Psoas muscle (tissue), 8 donors: ENCODE data around the gene KIRREL3. TPM values are rescaled to one million over a fixed set of nuclear protein-coding genes. Genes with fewer than 3 reads are reported as not detected.

Source experiments
- ATAC-seq, 4 donors: fragments of 200-7000 bp; cut with Tn5 transposase; one replicate each; pipeline ENCODE4 v1.9.1; 2020; ENCODE audit warnings: moderate library complexity in 3 of 4, mild to moderate bottlenecking in 2 of 4
- DNase-seq, 2 donors: peaks; one replicate each; pipeline ENCODE4 v3.0.0-alpha.2; 2020
- H3K27ac ChIP-seq: fragments of 200-600 bp; one replicate; pipeline ENCODE4 v1.8.0; 2022
- H3K27me3 ChIP-seq, 3 donors: fragments of 200-600 bp in 1 of 3; one replicate each; pipeline versions ENCODE4 v1.6.1 to v1.8.0; 2013 to 2022; ENCODE audit warnings: low read length in 2 of 3, mild to moderate bottlenecking in 2 of 3, moderate library complexity in 1 of 3; ENCODE audit not compliant: insufficient read depth in 3 of 3
- H3K36me3 ChIP-seq, 2 donors: fragments of 200-600 bp in 1 of 2; one replicate each; pipeline versions ENCODE4 v1.6.1 to v1.8.0; 2013 to 2022; ENCODE audit warnings: low read depth in 1 of 2, mild to moderate bottlenecking in 1 of 2, moderate library complexity in 1 of 2; ENCODE audit not compliant: insufficient read depth in 1 of 2
- H3K4me1 ChIP-seq: fragments of 200-600 bp; one replicate; pipeline ENCODE4 v1.8.0; 2022
- H3K4me3 ChIP-seq: fragments of 200-600 bp; one replicate; pipeline ENCODE4 v1.8.0; 2022; ENCODE audit warnings: mild to moderate bottlenecking
- H3K9me3 ChIP-seq: fragments of 200-600 bp; one replicate; pipeline ENCODE4 v1.8.0; 2022
- WGBS, 3 donors: extraction: QIAGEN DNeasy Blood & Tissue Kit; methylation state at CpG; one replicate each; pipeline versions ENCODE4 v1.1.6 to v1.1.7; 2013; 5-methylcytosine and 5-hydroxymethylcytosine counted together
- intact Hi-C, 2 donors: fragments of 100-400 bp; cut with DNase I; formaldehyde crosslinking; loops; one replicate each; pipeline versions ENCODE4 v1.11.0 to v1.14.2; 2022
- polyA plus RNA-seq, 3 donors: library from polyadenylated mRNA; stranded (reverse); fragments of 200-250 nt; gene quantifications; one replicate each; pipeline ENCODE4 v1.2.3, GENCODE V29; 2013
- total RNA-seq, 4 donors: library from RNA; stranded (reverse); fragmentation: NEBNext Ultra II Directional in 2 of 4; extraction: Animal tissue kit (Norgen Biotek cat#: 25700) in 2 of 4; gene quantifications; one replicate each; pipeline versions ENCODE4 v1.2.1 to v1.2.4, GENCODE V29; 2021 to 2023
- TF ChIP-seq, protein P1 (sequence below): fragments of 200-600 bp; IDR thresholded peaks from one replicate; pipeline ENCODE4 v1.8.0; 2022; ENCODE audit warnings: antibody characterized with exemption
- donor health status: healthy with polysubstance abuse.
- donor health status: DM: no; HTN: no; CAD: no; lungs with moderate emphysema.
- donor health status: Bipolar disorder and iron deficiency.
- donor health status: healthy.
- donor health status: DM: yes; HTN: yes; CAD: no.
- donor health status: DM: no; HTN: no; CAD: no.
- donor health status: DM: no; HTN: no; CAD: no.
- donor health status: DM: yes; HTN: yes; CAD: no.

The KIRREL3 gene
- total and polyA plus RNA-seq, 7 donors, result 0.04 TPM; not detected in 6

DNA sequence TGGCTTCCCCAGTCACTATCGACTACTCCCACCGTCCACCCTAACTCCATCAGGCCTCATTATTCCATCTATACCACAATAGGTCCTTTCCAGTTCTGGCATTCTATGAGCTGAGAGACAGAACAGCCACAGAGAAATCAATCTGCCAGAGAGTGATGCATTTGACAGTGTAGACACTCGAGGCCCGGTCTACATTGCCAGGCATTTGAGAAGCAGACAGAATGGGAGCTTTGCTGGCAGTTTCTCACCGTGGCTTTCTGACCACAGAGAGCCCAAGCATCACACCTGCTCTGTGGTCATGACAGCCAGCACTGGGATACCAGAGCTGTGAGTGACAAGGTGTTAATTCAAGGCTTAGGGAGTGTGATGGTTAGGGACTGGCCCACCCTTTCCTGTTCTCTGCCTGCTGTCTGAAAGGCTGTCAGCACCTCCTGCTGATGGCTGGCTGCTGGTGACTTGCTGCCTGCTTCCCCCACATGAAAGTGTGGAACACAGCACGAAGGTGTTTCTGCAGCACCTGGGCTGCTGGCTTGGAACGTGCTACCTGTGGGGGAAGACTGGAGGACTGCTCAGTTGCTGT is 137.8 kb downstream of the KIRREL3 start:
- 48 to 58% (median 57%) methylated on average over 7 of the region's 7 CpGs for WGBS, 3 donors
- H3K36me3 ChIP-seq, result no peaks in the 10 kb centered on the region
- H3K27me3 ChIP-seq, result peaks cover 0 to 12% (median 2%) of the 10 kb centered on the region in 3 donors
- TF ChIP-seq, protein P1, sequence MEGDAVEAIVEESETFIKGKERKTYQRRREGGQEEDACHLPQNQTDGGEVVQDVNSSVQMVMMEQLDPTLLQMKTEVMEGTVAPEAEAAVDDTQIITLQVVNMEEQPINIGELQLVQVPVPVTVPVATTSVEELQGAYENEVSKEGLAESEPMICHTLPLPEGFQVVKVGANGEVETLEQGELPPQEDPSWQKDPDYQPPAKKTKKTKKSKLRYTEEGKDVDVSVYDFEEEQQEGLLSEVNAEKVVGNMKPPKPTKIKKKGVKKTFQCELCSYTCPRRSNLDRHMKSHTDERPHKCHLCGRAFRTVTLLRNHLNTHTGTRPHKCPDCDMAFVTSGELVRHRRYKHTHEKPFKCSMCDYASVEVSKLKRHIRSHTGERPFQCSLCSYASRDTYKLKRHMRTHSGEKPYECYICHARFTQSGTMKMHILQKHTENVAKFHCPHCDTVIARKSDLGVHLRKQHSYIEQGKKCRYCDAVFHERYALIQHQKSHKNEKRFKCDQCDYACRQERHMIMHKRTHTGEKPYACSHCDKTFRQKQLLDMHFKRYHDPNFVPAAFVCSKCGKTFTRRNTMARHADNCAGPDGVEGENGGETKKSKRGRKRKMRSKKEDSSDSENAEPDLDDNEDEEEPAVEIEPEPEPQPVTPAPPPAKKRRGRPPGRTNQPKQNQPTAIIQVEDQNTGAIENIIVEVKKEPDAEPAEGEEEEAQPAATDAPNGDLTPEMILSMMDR, result no peak
- H3K9me3 ChIP-seq, result no peaks in the 10 kb centered on the region
- no peak for ATAC-seq
- no peaks in the 10 kb centered on the region for H3K4me1 ChIP-seq
- no peak overlapping the region for H3K27ac ChIP-seq
- no peak overlapping the region for H3K4me3 ChIP-seq
- intact Hi-C loops, result no loop called here
- no peak for DNase-seq

DNA sequence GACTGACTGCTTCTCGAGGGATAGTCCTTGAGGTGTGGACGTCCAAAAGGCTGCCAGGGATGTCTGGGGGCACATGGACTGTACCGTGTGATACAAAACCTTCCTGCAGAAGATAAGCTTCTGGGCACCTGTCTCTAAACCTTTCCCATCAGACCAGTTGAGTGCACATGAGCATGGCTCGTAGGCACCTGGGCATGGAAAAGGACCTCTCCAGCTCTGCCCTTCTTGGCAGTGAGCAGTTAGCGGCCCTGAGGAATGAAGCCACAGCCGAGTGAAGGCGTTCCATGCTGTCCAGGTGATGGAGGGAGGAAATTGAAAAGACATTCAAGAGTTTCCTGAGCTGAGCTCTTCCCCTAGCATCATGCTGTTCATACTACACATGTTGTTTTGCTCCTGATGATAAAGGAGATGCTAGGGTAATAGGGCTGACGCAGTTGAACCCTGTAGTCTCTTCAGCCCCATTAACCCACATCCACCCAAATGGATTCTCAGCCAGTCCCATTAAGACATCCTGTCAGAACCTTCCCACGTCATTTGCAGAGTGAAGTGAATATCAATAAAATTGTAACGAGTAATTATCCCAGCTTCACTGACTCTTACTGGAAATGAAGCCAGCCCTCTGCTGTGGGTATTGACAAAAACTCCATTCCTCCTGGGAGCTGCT is 138.6 kb downstream of the KIRREL3 start:
- H3K9me3 ChIP-seq, result no peaks in the 10 kb centered on the region
- H3K27me3 ChIP-seq, result peaks cover 0 to 9% (median 2%) of the 10 kb centered on the region in 3 donors
- H3K4me1 ChIP-seq, result no peaks in the 10 kb centered on the region
- H3K4me3 ChIP-seq, result no peak overlapping the region
- no peaks in the 10 kb centered on the region for H3K36me3 ChIP-seq
- TF ChIP-seq, protein P1, result no peak
- WGBS, 3 donors, result 79 to 84% (median 83%) methylated on average over 10 of the region's 10 CpGs
- DNase-seq (no peak), ATAC-seq (no peak)
- no peak overlapping the region for H3K27ac ChIP-seq
- intact Hi-C loops, result no loop called here

DNA sequence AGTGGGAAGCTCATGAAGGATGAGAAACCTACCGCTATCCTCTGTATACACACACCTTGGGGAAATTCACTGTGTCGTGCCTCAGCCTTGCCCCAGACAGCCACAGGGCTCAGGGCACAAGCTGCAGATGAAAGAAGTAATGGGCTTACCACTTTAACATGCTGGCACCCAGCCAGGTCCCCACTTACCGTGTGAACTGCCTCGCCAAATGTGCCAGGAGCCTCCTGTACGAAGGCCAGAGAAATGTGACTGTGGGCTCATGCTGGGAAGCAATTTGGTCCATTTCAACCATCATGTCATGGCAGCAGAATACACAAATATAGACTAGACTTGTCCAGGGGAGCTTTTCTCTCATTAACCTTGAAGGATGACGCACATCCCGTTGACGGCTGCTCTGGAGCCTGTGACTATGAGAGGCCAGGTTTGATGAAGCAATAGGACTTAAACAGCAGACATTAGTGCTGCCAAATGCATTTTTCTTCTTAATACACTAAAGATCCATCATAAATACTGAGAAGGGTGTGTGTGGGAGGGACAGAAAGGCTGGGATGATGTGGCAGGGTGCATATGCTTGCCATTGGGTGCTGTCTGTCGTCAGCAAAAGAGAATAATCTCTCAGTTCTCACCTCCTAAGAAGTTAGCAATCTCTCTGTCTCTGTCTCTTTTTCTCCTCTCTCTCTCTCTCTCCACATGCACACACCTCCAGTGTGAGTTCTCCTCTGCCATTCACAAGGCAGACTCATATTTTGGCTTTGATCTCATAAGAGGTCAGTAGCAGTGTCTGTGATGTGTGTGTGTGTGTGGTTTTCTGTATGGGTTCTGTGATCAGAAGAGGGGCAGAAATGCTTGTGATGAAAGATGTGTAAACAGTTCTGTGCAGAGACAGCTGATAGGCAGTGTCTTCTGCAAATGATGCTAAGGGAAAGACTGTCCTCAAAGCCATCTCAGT is 142.4 kb downstream of the KIRREL3 start:
- DNase-seq (no peak), ATAC-seq (no peak)
- WGBS, 3 donors, result 50 to 56% (median 51%) methylated on average over 9 of the region's 9 CpGs
- Histone ChIP-seq H3K36me3 (no peaks in the 10 kb centered on the region), H3K27ac (no peak overlapping the region), H3K9me3 (no peaks in the 10 kb centered on the region), H3K27me3 (peaks cover 0 to 8% (median 2%) of the 10 kb centered on the region in 3 donors), H3K4me3 (no peak overlapping the region), H3K4me1 (no peaks in the 10 kb centered on the region)
- TF ChIP-seq, protein P1, result no peak
- intact Hi-C loops, result no loop called here

DNA sequence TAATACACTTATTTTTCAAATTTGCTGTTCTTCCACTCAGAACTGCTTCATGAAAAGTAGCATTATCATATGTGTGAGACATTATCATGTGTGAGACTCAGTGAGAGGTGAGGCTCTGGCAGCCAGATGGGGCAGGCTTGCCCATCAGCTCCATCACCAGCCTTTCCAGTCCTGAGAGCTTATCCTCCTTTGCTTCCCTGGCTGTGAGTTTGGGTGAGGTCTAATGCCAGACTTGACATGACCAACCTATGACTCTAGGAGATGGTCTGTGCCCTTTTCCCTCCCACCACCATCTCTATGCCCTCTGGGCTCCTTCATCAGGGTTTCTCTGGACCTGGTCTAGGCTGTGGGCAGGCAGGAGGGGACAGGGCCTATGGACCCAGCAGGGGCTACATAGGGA is 145.0 kb downstream of the KIRREL3 start:
- no peak for DNase-seq
- intact Hi-C loops, result no loop called here
- Histone ChIP-seq H3K27ac (no peak overlapping the region), H3K9me3 (no peaks in the 10 kb centered on the region), H3K4me1 (no peaks in the 10 kb centered on the region), H3K4me3 (no peak overlapping the region), H3K27me3 (peaks cover 0 to 8% (median 3%) of the 10 kb centered on the region in 3 donors), H3K36me3 (no peaks in the 10 kb centered on the region)
- TF ChIP-seq, protein P1, result no peak
- ATAC-seq, result no peak
